HG03571 (cell line): Measurements from ENCODE around the gene OTOP2.
"Not testable (repeated sequence)": the region's sequence is repeated elsewhere in the genome, so short reads cannot be mapped to it uniquely, and the experiment has no call there.

ENCODE experiments used
- ATAC-seq: cut with Tn5 transposase; IDR thresholded peaks from one replicate; pipeline ENCODE4 v1.9.1; 2021; ENCODE audit not compliant: unreplicated experiment

Gene OTOP2

GRCh38 chr17:74900208-74900607, 23.9 kb upstream of the OTOP2 start:
- no peak for ATAC-seq

GRCh38 chr17:74901353-74902135, 22.5 kb upstream of the OTOP2 start:
- ATAC-seq, result no peak

GRCh38 chr17:74903034-74903433, 21.0 kb upstream of the OTOP2 start:
- ATAC-seq, result no peak

- no peak for ATAC-seq
These were observed 20.4 kb upstream of the OTOP2 start for GRCh38 chr17:74903671-74904070.

GRCh38 chr17:74904687-74905409, 19.2 kb upstream of the OTOP2 start:
- ATAC-seq, result no peak

- not testable (repeated sequence) for ATAC-seq
These were observed 17.8 kb upstream of the OTOP2 start for GRCh38 chr17:74906214-74906793.

GRCh38 chr17:74907012-74907411, 17.1 kb upstream of the OTOP2 start:
- no peak for ATAC-seq

GRCh38 chr17:74909097-74909496, 15.0 kb upstream of the OTOP2 start:
- ATAC-seq, result not testable (repeated sequence)

GRCh38 chr17:74911423-74911822, 12.7 kb upstream of the OTOP2 start:
- not testable (repeated sequence) for ATAC-seq

GRCh38 chr17:74916136-74916850, 7.8 kb upstream of the OTOP2 start:
- ATAC-seq, result no peak

- no peak for ATAC-seq
These were observed 7.2 kb upstream of the OTOP2 start for GRCh38 chr17:74916851-74917199.

GRCh38 chr17:74917430-74917829, 6.6 kb upstream of the OTOP2 start:
- no peak for ATAC-seq

- no peak for ATAC-seq
These were observed 5.2 kb upstream of the OTOP2 start for GRCh38 chr17:74918906-74919305.

GRCh38 chr17:74919440-74920305, 4.4 kb upstream of the OTOP2 start:
- no peak for ATAC-seq

GRCh38 chr17:74920306-74920620, 3.8 kb upstream of the OTOP2 start:
- ATAC-seq, result no peak

- ATAC-seq, result no peak
These were observed 3.4 kb upstream of the OTOP2 start for GRCh38 chr17:74920642-74921025.

GRCh38 chr17:74921026-74921681, 2.9 kb upstream of the OTOP2 start:
- no peak for ATAC-seq

GRCh38 chr17:74921769-74922168, 2.3 kb upstream of the OTOP2 start:
- ATAC-seq, result no peak

- no peak for ATAC-seq
These were observed 1.9 kb upstream of the OTOP2 start for GRCh38 chr17:74922172-74922571.
